ENCODE measurements around the gene SYTL1. TPM values are rescaled to one million over a fixed set of nuclear protein-coding genes. Genes with fewer than 3 reads are reported as not detected.

SYTL1 gene
- total RNA-seq, 1 donor from 2014 or later = 25.7 TPM

GRCh38 chr1:27327964-27328363, 13.9 kb upstream of the SYTL1 start:
- intact Hi-C loops (cut with micrococcal nuclease) = no loop called here
- H3K27ac Mint-ChIP-seq = no peak overlapping the region
- H3K4me1 Mint-ChIP-seq (ENCODE audit: low read depth) = peaks cover 30% of the 10 kb centered on the region

DNA sequence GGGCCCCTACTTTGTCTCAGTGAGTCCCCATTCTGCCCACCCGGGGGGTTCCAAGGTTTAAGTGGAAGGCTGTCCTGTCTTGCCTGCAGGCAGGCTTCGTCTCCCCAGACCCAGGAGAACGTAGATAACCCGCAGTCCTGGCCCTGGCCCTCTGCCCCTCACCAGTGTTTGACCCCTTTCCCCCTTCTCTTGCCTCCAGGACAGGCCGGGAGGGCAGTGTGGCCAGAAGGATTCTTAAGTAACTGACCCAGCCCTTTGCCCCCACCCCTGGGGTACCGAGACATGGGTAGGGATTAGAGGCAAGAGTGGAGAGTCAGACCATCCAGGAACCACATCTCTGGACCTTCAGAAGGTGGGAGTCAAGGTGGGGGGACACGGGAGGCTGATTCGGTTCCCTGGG, 11.0 kb upstream of the SYTL1 start:
- Mint-ChIP-seq H3K27me3 (ENCODE audit: low read depth) (no peaks in the 10 kb centered on the region), H3K27ac (no peak overlapping the region), H3K4me1 (ENCODE audit: low read depth) (peaks cover 18% of the 10 kb centered on the region), H3K4me3 (ENCODE audit: low read depth) (no peak overlapping the region), H3K9me3 (no peaks in the 10 kb centered on the region), H3K36me3 (ENCODE audit: low read depth) (peaks cover 66% of the 10 kb centered on the region)
- no peak for DNase-seq (ENCODE audit: low spot score)
- intact Hi-C loops (cut with micrococcal nuclease) = no loop called here

More at GRCh38 chr1:27327964-27328363, 13.9 kb upstream of the SYTL1 start:
- Mint-ChIP-seq H3K9me3 (no peaks in the 10 kb centered on the region), H3K27me3 (ENCODE audit: low read depth) (no peaks in the 10 kb centered on the region), H3K4me3 (ENCODE audit: low read depth) (no peak overlapping the region), H3K36me3 (ENCODE audit: low read depth) (peaks cover 65% of the 10 kb centered on the region)
- no peak for DNase-seq (ENCODE audit: low spot score)

DNA sequence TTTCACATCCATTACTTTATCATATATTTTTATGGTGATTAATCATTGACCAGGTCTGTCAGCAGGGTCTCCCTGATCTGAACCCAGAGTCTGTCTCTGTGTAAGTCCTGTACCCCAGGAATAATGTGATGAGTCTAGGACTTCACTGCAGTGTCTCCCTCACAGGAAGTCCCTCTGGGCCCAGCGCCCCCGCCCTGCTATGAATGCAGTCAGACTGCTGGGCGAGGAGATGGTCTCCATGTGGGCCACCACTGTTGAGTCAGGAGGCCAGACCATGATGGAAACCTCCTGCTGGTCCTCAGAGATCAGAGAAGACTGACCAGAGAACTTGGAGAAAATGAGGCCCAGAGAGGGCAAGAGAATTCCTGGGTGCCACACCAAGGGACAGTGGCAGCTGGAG, 10.4 kb upstream of the SYTL1 start:
- Mint-ChIP-seq H3K36me3 (ENCODE audit: low read depth) (peaks cover 66% of the 10 kb centered on the region), H3K4me1 (ENCODE audit: low read depth) (peaks cover 12% of the 10 kb centered on the region), H3K4me3 (ENCODE audit: low read depth) (no peak overlapping the region), H3K27me3 (ENCODE audit: low read depth) (no peaks in the 10 kb centered on the region), H3K9me3 (no peaks in the 10 kb centered on the region), H3K27ac (no peak overlapping the region)
- intact Hi-C loops (cut with micrococcal nuclease) = no loop called here
- no peak for DNase-seq (ENCODE audit: low spot score)

GRCh38 chr1:27331922-27332321, 9.9 kb upstream of the SYTL1 start:
- Mint-ChIP-seq H3K36me3 (ENCODE audit: low read depth) (peaks cover 67% of the 10 kb centered on the region), H3K4me3 (ENCODE audit: low read depth) (no peak overlapping the region), H3K27me3 (ENCODE audit: low read depth) (no peaks in the 10 kb centered on the region), H3K4me1 (ENCODE audit: low read depth) (peaks cover 12% of the 10 kb centered on the region), H3K27ac (peak overlapping the region; percentile 22), H3K9me3 (no peaks in the 10 kb centered on the region)
- no peak for DNase-seq (ENCODE audit: low spot score)
- intact Hi-C loops (cut with micrococcal nuclease) = loop anchor here (2.0 kb wide), 1 partner anchor 63 kb away; no protein-coding TSS in a partner anchor

- Mint-ChIP-seq H3K9me3 (no peaks in the 10 kb centered on the region), H3K4me3 (ENCODE audit: low read depth) (no peak overlapping the region), H3K27ac (no peak overlapping the region), H3K4me1 (ENCODE audit: low read depth) (peaks cover 11% of the 10 kb centered on the region), H3K27me3 (ENCODE audit: low read depth) (no peaks in the 10 kb centered on the region), H3K36me3 (ENCODE audit: low read depth) (peaks cover 68% of the 10 kb centered on the region)
- DNase-seq (ENCODE audit: low spot score) = peak; percentile 35
- intact Hi-C loops (cut with micrococcal nuclease) = loop anchor here (2.0 kb wide), 1 partner anchor 62 kb away; no protein-coding TSS in a partner anchor
Observed at GRCh38 chr1:27332536-27333281, 9.1 kb upstream of the SYTL1 start.

- H3K9me3 Mint-ChIP-seq = no peaks in the 10 kb centered on the region
- intact Hi-C loops (cut with micrococcal nuclease) = loop anchor here (2.0 kb wide), 1 partner anchor 61 kb away; no protein-coding TSS in a partner anchor
Observed at GRCh38 chr1:27333717-27334279, 8.0 kb upstream of the SYTL1 start.

GRCh38 chr1:27335506-27336422, 6.1 kb upstream of the SYTL1 start:
- peaks cover 47% of the 10 kb centered on the region for H3K36me3 Mint-ChIP-seq (ENCODE audit: low read depth)
- peaks cover 9% of the 10 kb centered on the region for H3K4me1 Mint-ChIP-seq (ENCODE audit: low read depth)
- H3K9me3 Mint-ChIP-seq = no peaks in the 10 kb centered on the region
- intact Hi-C loops (cut with micrococcal nuclease) = no loop called here
- no peak overlapping the region for H3K4me3 Mint-ChIP-seq (ENCODE audit: low read depth)
- H3K27ac Mint-ChIP-seq = no peak overlapping the region
- DNase-seq (ENCODE audit: low spot score) = no peak
- H3K27me3 Mint-ChIP-seq (ENCODE audit: low read depth) = no peaks in the 10 kb centered on the region

More at GRCh38 chr1:27333717-27334279, 8.0 kb upstream of the SYTL1 start:
- no peak for DNase-seq (ENCODE audit: low spot score)
- Mint-ChIP-seq H3K4me3 (ENCODE audit: low read depth) (no peak overlapping the region), H3K27me3 (ENCODE audit: low read depth) (no peaks in the 10 kb centered on the region), H3K27ac (no peak overlapping the region), H3K36me3 (ENCODE audit: low read depth) (peaks cover 60% of the 10 kb centered on the region), H3K4me1 (ENCODE audit: low read depth) (peaks cover 4% of the 10 kb centered on the region)

DNA sequence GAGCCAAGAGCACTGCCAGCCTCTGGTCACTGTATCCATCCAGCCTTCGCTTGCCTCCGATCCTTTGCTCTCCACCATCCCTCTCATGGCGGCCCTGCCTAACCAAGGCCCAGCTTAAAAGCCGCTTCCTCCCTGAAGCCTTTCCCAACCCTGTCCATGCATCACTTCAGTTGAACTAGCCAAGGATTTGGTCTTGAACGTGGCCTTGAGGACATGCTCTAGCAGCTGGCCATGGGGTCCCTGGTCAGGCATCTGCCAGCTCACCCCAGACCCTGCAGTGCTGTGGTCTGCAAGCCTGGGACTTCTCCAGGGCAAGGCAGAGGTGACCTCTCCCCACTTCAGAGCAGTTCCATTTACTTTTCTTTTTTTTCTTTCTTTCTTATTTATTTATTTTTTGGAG, 5.1 kb upstream of the SYTL1 start:
- Mint-ChIP-seq H3K27me3 (ENCODE audit: low read depth) (no peaks in the 10 kb centered on the region), H3K36me3 (ENCODE audit: low read depth) (peaks cover 39% of the 10 kb centered on the region), H3K4me3 (ENCODE audit: low read depth) (no peak overlapping the region), H3K27ac (no peak overlapping the region), H3K4me1 (ENCODE audit: low read depth) (peaks cover 19% of the 10 kb centered on the region), H3K9me3 (no peaks in the 10 kb centered on the region)
- intact Hi-C loops (cut with micrococcal nuclease) = no loop called here
- DNase-seq (ENCODE audit: low spot score) = no peak

- H3K27me3 Mint-ChIP-seq (ENCODE audit: low read depth) = no peaks in the 10 kb centered on the region
- no peak overlapping the region for H3K4me3 Mint-ChIP-seq (ENCODE audit: low read depth)
- no peak for DNase-seq (ENCODE audit: low spot score)
- peak overlapping the region; percentile 60 for H3K27ac Mint-ChIP-seq
- peaks cover 38% of the 10 kb centered on the region for H3K4me1 Mint-ChIP-seq (ENCODE audit: low read depth)
- peaks cover 25% of the 10 kb centered on the region for H3K36me3 Mint-ChIP-seq (ENCODE audit: low read depth)
- no peaks in the 10 kb centered on the region for H3K9me3 Mint-ChIP-seq
- intact Hi-C loops (cut with micrococcal nuclease) = no loop called here
Observed at GRCh38 chr1:27338751-27339150, 3.1 kb upstream of the SYTL1 start.

DNA sequence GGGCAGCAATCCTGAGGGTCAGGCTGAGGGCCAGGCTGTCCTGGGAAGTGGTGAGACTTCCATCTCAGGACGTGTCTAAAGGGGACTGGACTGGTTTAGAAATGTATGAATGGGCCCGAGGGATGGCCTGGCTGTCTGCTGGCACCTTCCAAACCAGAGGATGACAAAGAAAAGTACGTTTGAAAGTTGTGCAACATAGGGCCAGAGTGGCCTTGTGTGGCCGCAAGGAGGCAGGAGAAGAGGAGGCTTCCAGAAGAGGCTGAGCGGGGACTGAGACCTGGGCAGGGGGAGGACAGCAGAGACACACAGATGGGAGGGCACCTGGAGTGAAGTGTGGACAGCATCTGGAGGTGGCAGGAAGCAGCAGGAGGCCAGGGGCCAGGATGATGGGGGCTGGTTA, 2.6 kb upstream of the SYTL1 start:
- Mint-ChIP-seq H3K27me3 (ENCODE audit: low read depth) (no peaks in the 10 kb centered on the region), H3K27ac (peak overlapping the region; percentile 60), H3K36me3 (ENCODE audit: low read depth) (peaks cover 20% of the 10 kb centered on the region), H3K4me3 (ENCODE audit: low read depth) (no peak overlapping the region), H3K9me3 (no peaks in the 10 kb centered on the region), H3K4me1 (ENCODE audit: low read depth) (peaks cover 40% of the 10 kb centered on the region)
- no peak for DNase-seq (ENCODE audit: low spot score)
- intact Hi-C loops (cut with micrococcal nuclease) = no loop called here

DNA sequence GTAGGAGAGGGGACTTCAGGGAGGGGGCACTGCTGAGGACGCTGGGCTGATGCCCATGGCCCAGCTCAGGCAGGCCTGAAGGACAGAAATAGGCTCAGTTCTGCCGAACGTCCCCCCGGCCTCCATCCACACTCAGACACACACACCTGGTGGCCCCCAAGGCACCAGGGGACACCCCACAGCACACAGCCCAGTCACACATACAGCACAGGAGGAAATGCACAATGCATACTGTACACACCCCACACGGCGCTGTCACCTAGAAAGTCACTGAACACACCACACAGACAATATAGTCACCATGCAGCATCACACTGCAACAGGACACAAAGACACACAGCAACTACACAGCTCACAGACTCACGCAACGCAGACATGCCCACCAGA, 562 bp downstream of the SYTL1 start:
- H3K4me1 Mint-ChIP-seq (ENCODE audit: low read depth) = peaks cover 45% of the 10 kb centered on the region
- H3K9me3 Mint-ChIP-seq = no peaks in the 10 kb centered on the region
- no peak for DNase-seq (ENCODE audit: low spot score)
- peak overlapping the region; percentile 87 for H3K27ac Mint-ChIP-seq
- H3K36me3 Mint-ChIP-seq (ENCODE audit: low read depth) = peaks cover 11% of the 10 kb centered on the region
- intact Hi-C loops (cut with micrococcal nuclease) = loop anchor here (2.0 kb wide), 1 partner anchor 22 kb away; no protein-coding TSS in a partner anchor
- H3K4me3 Mint-ChIP-seq (ENCODE audit: low read depth) = peak overlapping the region; percentile 84
- H3K27me3 Mint-ChIP-seq (ENCODE audit: low read depth) = no peaks in the 10 kb centered on the region

GRCh38 chr1:27342778-27343638, 1.2 kb downstream of the SYTL1 start:
- peaks cover 15% of the 10 kb centered on the region for H3K36me3 Mint-ChIP-seq (ENCODE audit: low read depth)

More at GRCh38 chr1:27342778-27343638, 1.2 kb downstream of the SYTL1 start:
- Mint-ChIP-seq H3K9me3 (no peaks in the 10 kb centered on the region), H3K4me1 (ENCODE audit: low read depth) (peaks cover 49% of the 10 kb centered on the region), H3K4me3 (ENCODE audit: low read depth) (peak overlapping the region; percentile 84), H3K27ac (peak overlapping the region; percentile 87), H3K27me3 (ENCODE audit: low read depth) (no peaks in the 10 kb centered on the region)
- peak; percentile 70 for DNase-seq (ENCODE audit: low spot score)
- intact Hi-C loops (cut with micrococcal nuclease) = loop anchor here (1.0 to 2.0 kb wide), 2 partner anchors 14 to 22 kb away; no protein-coding TSS in a partner anchor

All from activated T-helper 2 cell treated with anti-CD3 and anti-CD28 coated beads, Interferon-gamma antibody, Interleukin-2, Interleukin-4, amounts not matched to agents 10 μg/mL and 5 μg/mL and 100 μg/mL, durations not matched to agents 14 hours and 24 hours and 36 hours (primary cell).